IgD-negative memory B cell (primary cell): ENCODE data around the gene CRISP3. TPM values are rescaled to one million over a fixed set of nuclear protein-coding genes. Genes with fewer than 3 reads are reported as not detected.

Source experiments
- H3K27ac Mint-ChIP-seq, 3 donors: one replicate each; pipeline ENCODE4 v1.8.0; 2020 to 2022; ENCODE audit warnings: mild to moderate bottlenecking in 3 of 3, mixed read lengths in 3 of 3, moderate library complexity in 1 of 3
- H3K27me3 Mint-ChIP-seq: one replicate; pipeline ENCODE4 v1.8.0; 2021; ENCODE audit warnings: mixed read lengths
- H3K36me3 Mint-ChIP-seq: one replicate; pipeline ENCODE4 v1.8.0; 2020; ENCODE audit warnings: mild to moderate bottlenecking, mixed read lengths
- H3K4me1 Mint-ChIP-seq, 3 donors: one replicate each; pipeline ENCODE4 v1.8.0; 2020 to 2022; ENCODE audit warnings: mixed read lengths in 3 of 3, mild to moderate bottlenecking in 1 of 3
- H3K4me3 Mint-ChIP-seq, 4 donors: one replicate each; pipeline ENCODE4 v1.8.0; 2020 to 2022; ENCODE audit warnings: mild to moderate bottlenecking in 4 of 4, mixed read lengths in 4 of 4, moderate library complexity in 3 of 4
- H3K9me3 Mint-ChIP-seq, 3 donors: one replicate each; pipeline ENCODE4 v1.8.0; 2020 to 2021; ENCODE audit warnings: mixed read lengths in 3 of 3, mild to moderate bottlenecking in 1 of 3
- polyA plus RNA-seq: library from polyadenylated mRNA; unstranded; fragments of 300-500 nt; fragmentation: Illumina TruSeq; gene quantifications from one replicate; pipeline ENCODE4 v1.2.3, GENCODE V29; 2021

Gene CRISP3, protein sequence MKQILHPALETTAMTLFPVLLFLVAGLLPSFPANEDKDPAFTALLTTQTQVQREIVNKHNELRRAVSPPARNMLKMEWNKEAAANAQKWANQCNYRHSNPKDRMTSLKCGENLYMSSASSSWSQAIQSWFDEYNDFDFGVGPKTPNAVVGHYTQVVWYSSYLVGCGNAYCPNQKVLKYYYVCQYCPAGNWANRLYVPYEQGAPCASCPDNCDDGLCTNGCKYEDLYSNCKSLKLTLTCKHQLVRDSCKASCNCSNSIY
- not detected for polyA plus RNA-seq

DNA sequence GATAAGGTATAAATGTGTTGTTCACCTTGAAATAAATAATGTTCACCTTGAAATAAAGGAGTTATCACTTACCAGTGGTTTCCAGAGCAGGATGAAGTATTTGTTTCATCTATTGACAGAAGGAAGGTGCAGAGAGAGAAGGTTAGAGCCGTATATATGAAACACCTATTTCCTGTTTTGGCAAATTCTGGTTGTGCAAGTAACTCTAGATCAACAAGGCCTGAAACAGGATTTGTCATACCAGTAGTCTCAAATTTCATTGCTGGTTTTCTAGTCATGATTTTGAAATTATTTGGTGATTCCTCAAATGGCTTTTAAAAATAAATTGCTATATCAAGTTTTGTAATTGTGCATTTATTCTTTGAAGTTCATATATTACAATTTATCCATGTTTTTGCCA, at the start of gene CRISP3:
Gene CRISP3, minus strand, starts transcription at position 130 of the 400 bp plus-strand sequence. Its CDS starts 21 bp downstream, at position 109.
- Mint-ChIP-seq H3K27me3 (no peaks in the 10 kb centered on the region), H3K4me3 (no peak within 1 kb of the TSS), H3K4me1 (no peaks in the 10 kb centered on the region), H3K36me3 (no peaks in the 10 kb centered on the region), H3K27ac (no peak within 1 kb of the TSS), H3K9me3 (peaks cover under 1 to 6% (median 2%) of the 10 kb centered on the region in 3 donors)

DNA sequence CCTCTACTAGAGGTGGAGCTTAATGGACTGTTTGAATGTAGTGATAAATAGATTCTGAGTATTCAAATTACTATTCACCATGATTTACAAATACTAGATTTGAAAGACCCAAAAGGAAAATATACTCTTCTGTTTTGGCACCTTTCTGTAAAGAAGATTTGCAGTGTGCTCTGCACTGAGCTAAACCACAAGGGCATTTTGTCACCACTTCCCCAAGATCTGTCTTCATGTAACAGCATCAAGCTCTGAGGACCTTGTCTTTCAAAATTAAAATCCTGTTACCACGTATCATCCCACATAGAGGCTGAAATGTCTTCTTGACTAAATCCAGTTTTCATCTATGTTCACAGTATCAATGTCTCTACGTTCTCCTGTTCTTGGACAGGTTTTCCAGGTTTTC, 46.2 kb upstream of the CRISP3 start:
- no peaks in the 10 kb centered on the region for H3K27me3 Mint-ChIP-seq
- H3K9me3 Mint-ChIP-seq, result peaks cover 2 to 5% (median 4%) of the 10 kb centered on the region in 3 donors
- no peaks in the 10 kb centered on the region for H3K4me1 Mint-ChIP-seq
- H3K36me3 Mint-ChIP-seq, result no peaks in the 10 kb centered on the region
- no peak overlapping the region for H3K4me3 Mint-ChIP-seq
- H3K27ac Mint-ChIP-seq, result no peak overlapping the region

DNA sequence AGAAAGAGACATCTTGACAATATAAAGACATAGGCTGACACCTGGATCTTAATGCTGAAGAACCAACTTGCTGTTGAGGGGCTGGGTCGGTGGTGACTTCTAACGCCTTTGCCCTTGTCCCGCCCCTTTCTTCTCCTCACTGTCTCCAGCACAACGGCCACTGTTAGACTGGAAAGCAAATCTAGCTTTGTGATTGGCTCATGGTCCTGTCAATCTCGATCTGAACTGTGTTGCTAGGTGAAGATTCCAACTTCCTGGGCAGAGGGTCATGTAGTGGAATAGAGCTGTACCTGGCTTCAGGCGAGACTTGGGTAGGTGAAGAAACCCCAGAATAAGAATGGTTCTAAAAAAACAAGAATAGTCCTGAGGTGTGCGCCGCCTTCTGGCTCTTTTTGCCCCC, 43.0 kb upstream of the CRISP3 start, which contains the start of gene PGK2:
Gene PGK2, minus strand, starts transcription at position 110 of the 400 bp plus-strand sequence. Its CDS starts 98 bp downstream, at position 12.
- H3K9me3 Mint-ChIP-seq, result peaks cover 4 to 7% (median 4%) of the 10 kb centered on the region in 3 donors
- H3K27ac Mint-ChIP-seq, result no peak within 1 kb of the TSS
- H3K4me3 Mint-ChIP-seq, result no peak within 1 kb of the TSS
- no peaks in the 10 kb centered on the region for H3K4me1 Mint-ChIP-seq
- no peaks in the 10 kb centered on the region for H3K36me3 Mint-ChIP-seq
- no peaks in the 10 kb centered on the region for H3K27me3 Mint-ChIP-seq

DNA sequence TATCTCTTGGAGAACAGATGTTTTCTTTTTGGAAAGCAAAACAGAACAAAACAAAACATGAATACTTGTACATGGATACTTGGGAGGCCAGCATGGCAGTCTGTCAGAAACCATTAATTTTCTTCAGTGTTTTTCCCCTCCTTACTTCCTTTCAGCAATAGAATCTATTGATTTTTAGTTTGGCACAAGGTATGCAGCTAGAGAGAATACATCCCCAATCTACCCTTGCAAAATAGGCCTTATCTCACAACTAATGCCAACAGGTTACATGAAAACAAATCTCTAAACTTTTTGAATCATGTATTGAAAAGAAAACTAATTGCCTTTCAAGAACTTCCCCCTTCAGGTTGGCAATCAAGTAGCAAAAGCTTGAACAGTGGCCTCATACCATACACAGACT, 40.1 kb upstream of the CRISP3 start:
- Mint-ChIP-seq H3K4me1 (no peaks in the 10 kb centered on the region), H3K27ac (no peak overlapping the region), H3K36me3 (no peaks in the 10 kb centered on the region), H3K4me3 (no peak overlapping the region), H3K27me3 (no peaks in the 10 kb centered on the region), H3K9me3 (peaks cover 0 to 5% (median 4%) of the 10 kb centered on the region in 3 donors)

DNA sequence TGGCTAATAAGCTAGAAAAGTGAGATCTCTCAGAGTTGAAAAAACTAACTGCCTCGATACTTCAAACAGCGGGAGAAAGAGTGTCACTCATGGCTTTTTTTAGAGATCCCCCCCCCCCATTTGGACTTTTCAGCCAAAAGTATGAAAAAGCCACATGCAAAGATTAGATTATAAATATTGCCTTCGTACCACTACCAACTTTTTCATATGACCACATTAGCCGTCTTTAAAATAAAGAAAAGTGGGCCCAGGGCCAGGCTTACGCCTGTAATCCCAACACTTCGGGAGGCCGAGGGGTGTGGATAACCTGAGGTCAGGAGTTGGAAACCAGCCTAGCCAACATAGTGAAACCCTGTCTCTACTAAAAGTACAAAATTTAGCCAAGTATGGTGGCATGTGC, 38.5 kb upstream of the CRISP3 start:
- no peaks in the 10 kb centered on the region for H3K27me3 Mint-ChIP-seq
- no peak overlapping the region for H3K27ac Mint-ChIP-seq
- no peaks in the 10 kb centered on the region for H3K4me1 Mint-ChIP-seq
- H3K9me3 Mint-ChIP-seq, result peaks cover 0 to 7% (median 6%) of the 10 kb centered on the region in 3 donors
- no peak overlapping the region for H3K4me3 Mint-ChIP-seq
- H3K36me3 Mint-ChIP-seq, result no peaks in the 10 kb centered on the region

DNA sequence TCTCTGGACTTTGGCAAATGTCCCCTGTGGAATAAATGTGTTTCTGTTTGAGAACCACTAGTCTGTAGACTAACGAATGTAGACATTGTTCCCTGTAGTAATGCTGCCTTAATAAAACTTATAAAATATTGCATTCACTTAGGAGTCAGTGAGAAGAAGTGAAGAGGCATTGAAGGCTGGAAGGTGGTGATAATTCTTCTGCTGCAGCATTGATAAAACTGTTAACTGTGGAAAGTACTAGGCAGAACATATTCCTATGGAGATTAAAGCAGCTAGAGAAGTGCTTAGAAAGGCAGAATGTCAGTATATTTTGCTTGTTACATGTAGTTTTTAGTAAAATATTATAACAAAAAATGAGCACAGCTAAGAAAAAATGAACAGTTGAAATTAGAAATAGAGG, 38.1 kb upstream of the CRISP3 start:
- Mint-ChIP-seq H3K36me3 (no peaks in the 10 kb centered on the region), H3K9me3 (peaks cover 0 to 7% (median 4%) of the 10 kb centered on the region in 3 donors), H3K27me3 (no peaks in the 10 kb centered on the region), H3K4me3 (no peak overlapping the region), H3K27ac (no peak overlapping the region), H3K4me1 (no peaks in the 10 kb centered on the region)

DNA sequence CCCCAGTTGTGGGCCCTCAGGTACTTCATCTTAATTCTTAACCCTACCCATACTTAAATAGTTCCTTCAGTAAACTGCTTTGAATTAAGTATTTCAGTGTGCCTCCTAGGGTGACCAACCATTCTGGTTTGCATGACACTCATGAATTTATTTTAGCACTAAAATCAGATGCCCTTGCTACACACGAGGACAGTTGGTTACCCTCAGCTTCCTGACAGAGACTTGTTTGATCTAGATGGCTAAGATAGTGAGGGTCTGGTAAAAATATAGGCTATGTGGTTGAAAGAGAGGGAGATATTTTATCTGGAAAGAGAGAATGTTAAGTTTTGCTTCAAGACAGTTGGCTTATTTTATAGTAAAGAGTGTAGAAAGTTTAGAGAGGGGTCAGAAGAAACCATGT, 32.3 kb upstream of the CRISP3 start:
- H3K27me3 Mint-ChIP-seq, result no peaks in the 10 kb centered on the region
- H3K4me1 Mint-ChIP-seq, result no peaks in the 10 kb centered on the region
- no peak overlapping the region for H3K4me3 Mint-ChIP-seq
- H3K27ac Mint-ChIP-seq, result no peak overlapping the region
- H3K9me3 Mint-ChIP-seq, result peaks cover 0 to 5% (median 2%) of the 10 kb centered on the region in 3 donors
- H3K36me3 Mint-ChIP-seq, result peaks cover 1% of the 10 kb centered on the region

DNA sequence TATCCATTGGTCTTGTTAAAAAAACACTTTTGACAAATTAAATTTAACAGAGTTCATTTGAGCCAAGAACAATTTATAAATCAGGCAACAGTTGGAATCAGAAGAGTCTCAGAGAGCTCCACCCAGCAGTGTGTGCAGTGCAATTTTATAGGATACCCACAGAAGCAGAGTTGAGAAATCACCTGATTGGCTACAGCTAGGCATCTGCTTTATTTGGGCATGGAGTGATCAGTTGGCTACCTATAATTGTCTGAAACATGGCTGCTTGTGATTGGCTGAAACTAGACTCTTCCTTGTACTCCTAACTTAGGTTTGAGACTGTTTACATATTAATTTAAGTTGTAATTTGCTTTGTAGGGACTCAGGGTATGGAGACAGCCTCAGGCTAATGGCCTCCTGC, 30.9 kb upstream of the CRISP3 start:
- no peaks in the 10 kb centered on the region for H3K4me1 Mint-ChIP-seq
- no peak overlapping the region for H3K4me3 Mint-ChIP-seq
- H3K36me3 Mint-ChIP-seq, result peaks cover 1% of the 10 kb centered on the region
- H3K9me3 Mint-ChIP-seq, result peaks cover 0 to 5% (median 2%) of the 10 kb centered on the region in 3 donors
- H3K27me3 Mint-ChIP-seq, result no peaks in the 10 kb centered on the region
- H3K27ac Mint-ChIP-seq, result no peak overlapping the region

DNA sequence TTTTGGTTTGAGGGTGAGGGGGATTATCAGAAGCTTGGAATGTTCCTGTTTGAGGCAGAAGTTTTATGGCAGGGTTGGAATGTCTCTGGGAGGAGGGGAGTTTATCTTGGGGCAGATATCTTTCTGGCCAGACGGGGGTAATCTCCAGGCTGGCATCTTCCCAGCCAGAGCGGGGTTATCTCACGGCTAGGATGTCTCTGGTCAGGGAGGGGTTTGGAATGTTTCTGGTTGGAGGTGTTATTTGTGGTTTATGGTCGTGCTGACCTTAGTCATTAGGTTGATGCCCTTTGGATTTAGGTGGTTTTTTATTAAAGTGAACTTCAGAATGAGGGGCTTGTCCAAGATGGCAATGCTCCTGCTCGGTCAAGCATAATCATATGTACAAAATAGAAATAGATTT, 28.1 kb upstream of the CRISP3 start:
- no peaks in the 10 kb centered on the region for H3K27me3 Mint-ChIP-seq
- H3K27ac Mint-ChIP-seq, result peak overlapping the region in 1 of 3 donors; percentile 3
- peaks cover 0 to 3% (median 0%) of the 10 kb centered on the region in 3 donors for H3K9me3 Mint-ChIP-seq
- H3K4me1 Mint-ChIP-seq, result no peaks in the 10 kb centered on the region
- peaks cover 1% of the 10 kb centered on the region for H3K36me3 Mint-ChIP-seq
- no peak overlapping the region for H3K4me3 Mint-ChIP-seq

DNA sequence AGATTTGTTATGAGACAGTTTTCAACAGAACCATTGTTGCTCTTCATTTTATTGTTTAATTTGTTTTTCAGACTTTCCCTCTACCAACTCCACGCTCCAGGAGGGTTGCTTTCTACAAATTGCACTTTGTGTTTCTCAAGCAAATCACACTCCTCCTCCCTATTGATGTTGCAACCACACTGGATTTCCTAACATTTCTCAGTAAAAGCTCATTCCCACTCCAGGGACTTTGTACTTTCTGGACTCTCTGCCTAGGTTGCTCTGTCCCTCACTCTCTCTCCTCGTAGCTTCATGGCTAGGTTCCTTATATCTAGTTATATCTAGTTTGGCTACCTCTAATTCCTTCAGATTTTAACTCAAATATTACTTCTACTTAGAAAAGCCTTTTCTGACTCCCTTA, 22.6 kb upstream of the CRISP3 start:
- Mint-ChIP-seq H3K27me3 (no peaks in the 10 kb centered on the region), H3K4me1 (no peaks in the 10 kb centered on the region), H3K9me3 (no peaks in the 10 kb centered on the region), H3K36me3 (no peaks in the 10 kb centered on the region), H3K4me3 (no peak overlapping the region), H3K27ac (no peak overlapping the region)

DNA sequence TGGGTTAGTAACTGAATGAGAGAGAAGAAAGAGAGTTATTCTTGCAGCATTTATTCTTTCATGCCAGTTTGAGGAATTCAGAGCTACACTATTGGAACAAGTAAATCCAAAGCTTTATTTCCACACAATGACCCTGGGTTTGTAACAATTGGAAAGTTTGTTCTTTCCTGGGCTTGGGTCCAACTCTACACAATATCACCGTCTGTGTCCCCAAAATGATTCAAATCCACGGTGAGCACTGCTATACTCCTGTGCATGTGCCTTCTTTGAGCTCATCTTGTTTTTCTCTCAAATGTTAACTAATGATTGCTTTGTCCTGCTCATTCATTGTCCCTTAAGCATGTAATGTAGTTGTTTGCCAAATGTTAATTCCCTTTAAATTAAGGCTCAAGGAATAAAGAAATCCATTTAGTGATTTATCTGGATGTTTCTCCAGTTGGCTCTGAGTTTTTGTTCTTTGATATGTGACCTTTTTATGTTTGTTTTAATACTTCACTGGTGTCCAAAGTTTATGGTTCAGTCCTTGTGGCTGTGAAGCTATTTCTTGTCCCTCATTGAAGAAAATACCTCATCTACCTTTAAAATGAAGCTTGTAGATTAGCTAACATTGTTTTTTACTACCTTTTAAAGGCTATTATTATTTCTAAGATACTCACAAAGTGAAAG, 20.5 kb upstream of the CRISP3 start:
- Mint-ChIP-seq H3K4me1 (no peaks in the 10 kb centered on the region), H3K4me3 (no peak overlapping the region), H3K36me3 (peaks cover 2% of the 10 kb centered on the region), H3K27ac (no peak overlapping the region), H3K27me3 (no peaks in the 10 kb centered on the region), H3K9me3 (no peaks in the 10 kb centered on the region)

DNA sequence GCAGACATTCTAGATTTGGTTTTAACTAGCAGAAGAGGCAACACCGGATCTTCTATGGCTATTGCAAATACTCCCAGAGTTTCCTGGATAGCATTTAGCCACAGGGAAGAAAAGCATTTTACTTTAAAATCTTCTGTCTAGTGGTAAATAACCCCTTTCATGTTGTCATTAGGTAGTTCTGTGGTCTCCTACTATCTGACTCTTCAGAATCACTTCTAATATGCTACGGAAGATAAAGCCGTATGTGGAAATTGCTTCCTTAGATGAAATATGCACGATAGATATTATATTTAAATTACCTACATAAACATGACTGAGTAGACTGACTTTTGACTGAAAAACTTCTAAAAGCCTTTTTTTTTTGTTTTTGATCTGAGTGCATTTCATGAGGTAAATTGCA, 759 bp downstream of the CRISP3 start:
- Mint-ChIP-seq H3K36me3 (no peaks in the 10 kb centered on the region), H3K27ac (no peak overlapping the region), H3K4me1 (no peaks in the 10 kb centered on the region), H3K27me3 (no peaks in the 10 kb centered on the region), H3K9me3 (peaks cover 0 to 6% (median 0%) of the 10 kb centered on the region in 3 donors), H3K4me3 (no peak overlapping the region)

DNA sequence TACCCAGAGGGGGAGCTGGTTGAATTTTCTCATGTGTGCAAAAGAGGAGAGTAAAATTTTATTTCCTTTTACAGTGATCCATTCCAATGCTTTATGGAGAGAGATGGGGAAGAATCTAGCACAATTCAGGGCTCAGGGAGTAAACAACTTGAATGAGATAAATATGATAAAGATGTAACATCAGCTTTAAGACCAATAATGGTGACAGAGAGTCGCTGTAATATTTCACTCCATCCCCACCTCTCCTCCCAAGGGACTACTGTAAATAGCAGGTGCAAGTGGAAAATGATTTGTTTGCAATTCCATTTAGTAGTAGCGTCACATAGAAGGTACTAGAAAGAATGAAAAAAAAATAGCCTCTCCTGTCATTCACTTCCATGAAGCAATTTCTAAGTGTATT, 4.8 kb downstream of the CRISP3 start:
- Mint-ChIP-seq H3K36me3 (no peaks in the 10 kb centered on the region), H3K4me3 (no peak overlapping the region), H3K4me1 (no peaks in the 10 kb centered on the region), H3K27ac (no peak overlapping the region), H3K27me3 (no peaks in the 10 kb centered on the region), H3K9me3 (peaks cover 0 to 2% (median 0%) of the 10 kb centered on the region in 3 donors)

DNA sequence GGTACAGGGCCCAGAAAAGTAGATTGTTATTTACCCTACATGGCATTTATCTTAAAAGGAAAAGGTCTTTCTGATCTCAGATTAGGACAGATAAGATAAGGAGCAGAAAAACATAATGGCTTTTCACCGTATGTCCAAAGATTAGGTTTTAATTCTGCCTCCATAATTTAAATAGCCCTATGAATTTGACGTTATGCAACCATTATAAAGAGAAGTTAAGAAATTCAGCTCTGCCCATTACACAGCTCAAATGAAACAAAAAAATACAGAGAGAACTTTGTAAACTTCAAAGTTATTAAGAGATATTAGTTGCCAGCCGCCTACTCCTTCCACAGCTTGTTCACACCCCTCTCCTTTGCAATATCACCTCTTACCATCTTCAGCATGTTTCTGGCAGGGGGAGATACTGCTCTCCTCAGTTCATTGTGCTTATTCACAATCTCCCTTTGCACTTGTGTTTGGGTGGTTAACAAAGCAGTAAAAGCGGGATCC, 8.1 kb downstream of the CRISP3 start:
- Mint-ChIP-seq H3K4me3 (no peak overlapping the region), H3K27me3 (no peaks in the 10 kb centered on the region), H3K4me1 (no peaks in the 10 kb centered on the region), H3K27ac (no peak overlapping the region), H3K9me3 (peaks cover 0 to 1% (median 0%) of the 10 kb centered on the region in 3 donors), H3K36me3 (no peaks in the 10 kb centered on the region)

DNA sequence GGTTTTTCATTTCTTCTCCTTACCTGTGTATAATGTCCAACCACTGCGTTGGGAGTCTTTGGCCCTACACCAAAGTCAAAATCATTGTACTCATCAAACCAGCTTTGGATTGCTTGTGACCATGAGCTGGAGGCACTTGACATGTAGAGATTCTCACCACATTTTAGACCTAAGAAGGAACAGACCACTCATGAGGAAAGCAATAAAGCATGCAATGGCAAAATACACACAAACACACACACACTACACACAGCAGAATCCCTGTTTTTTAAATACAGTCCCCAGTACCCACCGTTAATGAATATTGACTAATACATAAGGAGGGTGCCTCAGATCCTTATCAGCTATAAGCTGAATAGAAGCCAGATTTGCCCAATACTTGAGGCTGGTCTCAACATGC, 10.5 kb downstream of the CRISP3 start:
- H3K4me1 Mint-ChIP-seq, result no peaks in the 10 kb centered on the region
- H3K27ac Mint-ChIP-seq, result no peak overlapping the region
- no peak overlapping the region for H3K4me3 Mint-ChIP-seq
- no peaks in the 10 kb centered on the region for H3K36me3 Mint-ChIP-seq
- peaks cover 0 to 4% (median 2%) of the 10 kb centered on the region in 3 donors for H3K9me3 Mint-ChIP-seq
- H3K27me3 Mint-ChIP-seq, result no peaks in the 10 kb centered on the region

DNA sequence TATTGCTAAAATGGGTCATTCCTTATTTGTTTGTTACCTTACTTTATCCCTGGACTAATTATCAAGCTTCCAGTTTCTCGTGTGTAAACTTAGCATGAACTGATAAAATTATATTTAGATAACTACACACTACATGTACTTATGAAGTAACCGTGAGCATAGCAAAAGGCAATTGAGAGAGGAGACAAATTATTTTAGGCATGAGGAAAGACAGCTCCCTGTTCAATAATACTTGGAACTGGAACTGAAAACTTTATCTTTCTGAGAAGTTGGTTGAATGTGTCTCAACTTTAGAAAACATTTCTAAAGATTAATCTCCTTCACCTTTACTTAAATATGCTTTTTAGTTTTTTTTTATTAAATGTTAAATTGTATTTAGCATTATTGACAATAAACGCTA, 11.4 kb downstream of the CRISP3 start:
- Mint-ChIP-seq H3K36me3 (no peaks in the 10 kb centered on the region), H3K27me3 (no peaks in the 10 kb centered on the region), H3K4me1 (no peaks in the 10 kb centered on the region), H3K4me3 (no peak overlapping the region), H3K27ac (no peak overlapping the region), H3K9me3 (peaks cover 0 to 4% (median 4%) of the 10 kb centered on the region in 3 donors)
